SU-DHL-6 (cell line): Measurements from ENCODE around the gene NFYC.

Experiments used
- H2AFZ ChIP-seq: fragments of 200-600 bp; sonication (generic); 2 replicates; pipeline ENCODE4 v1.6.1; 2014; ENCODE audit warnings: low read depth, mild to moderate bottlenecking, moderate library complexity, mixed read lengths, antibody characterized with exemption, low read length; ENCODE audit not compliant: severe bottlenecking
- H3F3A ChIP-seq: fragments of 200-600 bp; shearing (Covaris generic); 2 replicates; pipeline ENCODE4 v1.6.0; 2016; ENCODE audit warnings: antibody characterized with exemption, mild to moderate bottlenecking; ENCODE audit not compliant: insufficient read depth
- H3K27ac ChIP-seq: fragments of 200-600 bp; sonication (generic); 2 replicates; pipeline ENCODE4 v1.5.1; 2016; ENCODE audit warnings: low read depth, mild to moderate bottlenecking, low read length, moderate library complexity, mixed read lengths
- H3K27me3 ChIP-seq: fragments of 200-600 bp; sonication (generic), shearing (Covaris generic); 2 replicates; pipeline ENCODE4 v1.6.0; 2014; ENCODE audit warnings: mild to moderate bottlenecking, low read length
- H3K36me3 ChIP-seq: fragments of 200-600 bp; sonication (generic); 2 replicates; pipeline ENCODE4 v1.6.1; 2014; ENCODE audit warnings: mild to moderate bottlenecking, low read length, mixed read lengths
- H3K4me2 ChIP-seq: fragments of 300-600, 200-600 bp; shearing (Covaris generic), sonication (generic); 2 replicates; pipeline ENCODE4 v1.6.0; 2014; ENCODE audit warnings: low read length, low read depth, mild to moderate bottlenecking; ENCODE audit not compliant: poor library complexity, severe bottlenecking
- H3K4me3 ChIP-seq: fragments of 200-600 bp; sonication (generic); 2 replicates; pipeline ENCODE4 v1.5.1; 2014; ENCODE audit warnings: antibody characterized with exemption, low read length, mild to moderate bottlenecking, mixed read lengths; ENCODE audit not compliant: insufficient read depth, poor library complexity, severe bottlenecking
- H3K79me2 ChIP-seq: fragments of 200-600 bp; sonication (generic); 2 replicates; pipeline ENCODE4 v1.6.1; 2014; ENCODE audit warnings: mild to moderate bottlenecking, low read length, moderate library complexity; ENCODE audit not compliant: insufficient read depth
- H3K9ac ChIP-seq: fragments of 200-600 bp; sonication (generic); 2 replicates; pipeline ENCODE4 v1.7.0; 2014; ENCODE audit warnings: mild to moderate bottlenecking, low read length
- H3K9me2 ChIP-seq: fragments of 200-600 bp; sonication (generic); replicated peaks from 2 replicates; pipeline ENCODE4 v1.6.1; 2014; ENCODE audit warnings: low read length; ENCODE audit not compliant: insufficient read depth
- H3K9me3 ChIP-seq: fragments of 200-600 bp; sonication (generic); 2 replicates; pipeline ENCODE4 v1.6.1; 2014; ENCODE audit warnings: low read length, mixed read lengths; ENCODE audit not compliant: insufficient read depth
- H4K20me1 ChIP-seq: fragments of 200-600 bp; sonication (generic); 2 replicates; pipeline ENCODE4 v1.6.1; 2014; ENCODE audit warnings: low read depth, mild to moderate bottlenecking, antibody characterized with exemption, low read length, moderate library complexity, mixed read lengths
- CTCF ChIP-seq: fragments of 200-600 bp; sonication (generic); IDR thresholded peaks from one replicate; pipeline ENCODE4 v1.5.1; 2017; ENCODE audit warnings: antibody characterized with exemption, mild to moderate bottlenecking, low read length, moderate library complexity; ENCODE audit not compliant: insufficient read depth, poor library complexity, severe bottlenecking
- EZH2phosphoT487 ChIP-seq: fragments of 200-600 bp; sonication (generic), shearing (Covaris generic); conservative IDR thresholded peaks from 2 replicates; pipeline ENCODE4 v1.6.1; 2018; ENCODE audit warnings: mild to moderate bottlenecking, antibody characterized with exemption, low read length, moderate library complexity, mixed read lengths

The NFYC gene

DNA sequence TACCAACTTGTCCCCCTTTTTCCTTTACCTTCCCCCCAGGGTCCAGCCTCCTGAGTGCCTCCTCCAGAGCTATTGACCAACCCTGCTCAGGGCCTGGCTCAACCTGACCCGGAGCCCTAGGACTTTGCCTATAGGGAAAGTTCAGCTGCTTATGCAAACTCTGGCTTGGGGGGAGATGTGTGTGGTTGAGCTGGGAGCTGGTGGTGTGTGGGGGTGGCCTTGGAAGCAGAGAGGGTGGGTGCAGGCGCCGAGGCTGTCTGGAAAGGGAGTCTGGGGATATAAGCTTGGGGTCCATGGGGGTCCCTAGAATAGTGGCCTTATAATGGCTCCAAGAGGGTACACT is 106.1 kb downstream of the NFYC start:
- no peak overlapping the region for H3K4me2 ChIP-seq
- H3K4me3 ChIP-seq = no peak overlapping the region
- no peak overlapping the region for H3K27ac ChIP-seq
- H3K9me2 ChIP-seq = no peaks in the 10 kb centered on the region
- H2AFZ ChIP-seq = no peak overlapping the region
- H3F3A ChIP-seq = no peaks in the 10 kb centered on the region
- H4K20me1 ChIP-seq = no peaks in the 10 kb centered on the region
- no peak for TF ChIP-seq EZH2phosphoT487
- no peak for TF ChIP-seq CTCF
- no peaks in the 10 kb centered on the region for H3K27me3 ChIP-seq
- H3K9me3 ChIP-seq = no peaks in the 10 kb centered on the region
- H3K79me2 ChIP-seq = no peaks in the 10 kb centered on the region
- no peaks in the 10 kb centered on the region for H3K36me3 ChIP-seq
- no peak overlapping the region for H3K9ac ChIP-seq

GRCh38 chr1:40798366-40799281 is 107.1 kb downstream of the NFYC start:
- Histone ChIP-seq H3K9ac (no peak overlapping the region), H3K79me2 (no peaks in the 10 kb centered on the region), H3F3A (no peaks in the 10 kb centered on the region), H3K27ac (no peak overlapping the region), H3K9me3 (no peaks in the 10 kb centered on the region), H3K27me3 (no peaks in the 10 kb centered on the region), H4K20me1 (no peaks in the 10 kb centered on the region), H3K4me2 (no peak overlapping the region), H3K4me3 (no peak overlapping the region), H3K9me2 (no peaks in the 10 kb centered on the region), H3K36me3 (no peaks in the 10 kb centered on the region), H2AFZ (no peak overlapping the region)
- TF ChIP-seq CTCF (no peak), EZH2phosphoT487 (no peak)

DNA sequence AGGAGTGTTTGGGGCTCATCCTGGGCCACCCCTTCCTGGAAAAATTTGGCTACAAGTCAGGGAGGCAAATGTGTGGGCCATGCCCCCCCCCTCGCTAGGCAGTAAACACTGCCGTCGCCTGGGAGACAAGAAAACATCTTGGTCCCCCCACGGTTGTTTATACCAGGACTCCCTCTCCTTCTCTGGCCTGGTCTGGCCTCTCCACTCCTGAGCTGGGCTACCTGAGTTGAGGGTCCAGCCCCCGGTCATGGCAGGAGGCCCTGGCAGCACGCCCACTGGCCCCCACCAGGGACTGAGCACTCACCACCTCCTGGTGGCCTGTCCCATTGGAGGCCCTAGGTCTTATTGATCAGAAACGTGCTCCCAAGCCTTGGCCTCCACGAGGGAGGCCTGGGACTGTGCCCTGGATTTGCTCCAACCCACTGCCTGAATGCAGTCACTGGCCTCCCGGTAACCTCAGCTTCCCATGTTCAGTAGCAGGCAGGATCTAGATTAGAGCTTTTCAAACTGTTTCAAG is 107.9 kb downstream of the NFYC start:
- no peak overlapping the region for H3K27ac ChIP-seq
- H3K4me3 ChIP-seq = no peak overlapping the region
- no peaks in the 10 kb centered on the region for H3K36me3 ChIP-seq
- no peaks in the 10 kb centered on the region for H3K27me3 ChIP-seq
- H4K20me1 ChIP-seq = no peaks in the 10 kb centered on the region
- no peaks in the 10 kb centered on the region for H3K79me2 ChIP-seq
- H3K9ac ChIP-seq = no peak overlapping the region
- H3K4me2 ChIP-seq = no peak overlapping the region
- no peaks in the 10 kb centered on the region for H3K9me3 ChIP-seq
- H2AFZ ChIP-seq = no peak overlapping the region
- no peaks in the 10 kb centered on the region for H3F3A ChIP-seq
- TF ChIP-seq EZH2phosphoT487 (no peak), CTCF (no peak)
- H3K9me2 ChIP-seq = no peaks in the 10 kb centered on the region
